Hematopoietic multipotent progenitor cell treated with erythropoietin and hydrocortisone succinate and interleukin-3 and kit ligand, for 8 days (in vitro differentiated cells): ENCODE measurements around the gene AP3B1.

Source experiments
- DNase-seq: peaks from one replicate; pipeline ENCODE4 v3.0.0-alpha.2; 2015

The AP3B1 gene

DNA sequence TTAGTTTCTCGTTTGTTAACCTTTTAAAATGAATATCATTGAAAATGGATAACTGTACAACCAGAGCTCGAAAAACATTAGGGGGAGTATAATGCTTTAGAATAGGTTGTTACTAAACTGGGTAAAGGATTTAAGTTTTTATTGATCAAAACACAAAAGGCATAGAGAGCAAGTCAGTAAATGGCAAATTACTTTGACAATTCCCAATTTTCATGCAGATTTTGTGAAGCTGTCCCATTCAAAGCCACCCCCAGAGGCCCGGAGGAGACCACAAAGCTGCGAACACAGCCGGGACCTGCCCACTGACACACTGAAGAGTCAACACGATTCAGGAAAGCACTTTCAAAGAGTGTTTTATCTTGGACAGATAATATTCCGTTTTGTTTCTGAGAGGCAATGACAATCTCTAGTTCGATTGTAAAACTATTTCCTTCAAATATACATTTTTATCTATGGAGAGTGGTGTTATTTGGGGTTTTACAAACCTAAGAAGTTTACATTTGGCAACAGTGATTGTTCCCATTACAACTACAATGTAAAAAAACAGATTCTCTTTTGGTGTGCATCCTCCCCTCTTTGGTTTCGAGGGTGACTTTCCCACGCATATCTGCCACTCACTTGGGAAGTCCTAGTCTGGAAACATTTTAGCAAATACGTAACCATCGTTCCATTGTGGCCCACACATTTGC lies 335.7 kb downstream of the AP3B1 start:
- no peak for DNase-seq

DNA sequence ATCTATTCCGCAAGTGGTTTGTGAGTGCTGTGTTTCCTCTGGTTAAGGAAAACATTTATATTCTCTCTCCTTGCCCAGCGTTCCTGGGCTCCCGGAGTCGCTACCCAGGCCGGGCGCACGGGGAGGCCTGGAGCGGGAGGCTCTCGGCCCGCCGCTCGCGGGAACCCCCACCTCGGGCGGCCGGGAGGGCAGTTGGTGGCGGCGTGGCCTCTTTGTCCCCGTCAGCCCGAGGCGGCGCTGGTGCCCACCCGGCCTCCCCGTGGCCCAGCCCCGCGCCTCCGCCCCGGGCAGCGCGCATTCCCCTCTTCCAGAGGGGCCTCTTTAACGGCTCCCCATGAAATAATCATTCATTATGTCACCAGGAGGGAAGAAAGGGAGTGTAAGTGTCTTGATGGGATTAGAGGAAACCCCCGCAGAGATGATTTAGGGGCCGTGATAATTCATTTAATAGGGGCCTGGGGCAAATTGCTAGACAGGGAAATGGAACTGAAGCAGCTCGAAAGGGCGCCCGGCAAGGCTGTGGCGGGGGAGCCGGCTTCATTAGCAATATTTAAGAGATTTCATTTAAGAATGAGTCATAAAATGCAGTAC lies 336.5 kb downstream of the AP3B1 start:
- no peak for DNase-seq

GRCh38 chr5:77957516-77957915 lies 337.0 kb downstream of the AP3B1 start:
- DNase-seq, result no peak

DNA sequence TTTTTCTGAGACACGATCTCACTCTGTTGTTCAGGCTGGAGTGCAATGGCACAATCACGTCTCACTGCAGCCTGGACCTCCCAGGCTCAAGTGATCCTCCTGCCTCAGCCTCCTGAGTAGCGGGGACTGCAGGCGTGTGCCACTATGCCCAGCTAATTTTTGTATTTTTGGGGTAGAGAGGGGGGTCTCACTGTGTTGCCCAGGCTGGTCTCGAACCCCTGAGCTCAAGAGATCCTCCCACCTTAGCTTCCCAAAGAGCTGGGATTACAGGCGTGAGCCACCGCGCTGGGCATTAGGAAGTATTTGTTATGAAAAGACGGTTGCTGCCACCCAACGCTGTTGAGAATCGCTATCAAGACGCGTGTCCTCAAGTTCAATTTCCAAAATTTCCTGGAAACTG lies 337.4 kb downstream of the AP3B1 start:
- no peak for DNase-seq

GRCh38 chr5:77955577-77955976 lies 338.9 kb downstream of the AP3B1 start:
- no peak for DNase-seq

DNA sequence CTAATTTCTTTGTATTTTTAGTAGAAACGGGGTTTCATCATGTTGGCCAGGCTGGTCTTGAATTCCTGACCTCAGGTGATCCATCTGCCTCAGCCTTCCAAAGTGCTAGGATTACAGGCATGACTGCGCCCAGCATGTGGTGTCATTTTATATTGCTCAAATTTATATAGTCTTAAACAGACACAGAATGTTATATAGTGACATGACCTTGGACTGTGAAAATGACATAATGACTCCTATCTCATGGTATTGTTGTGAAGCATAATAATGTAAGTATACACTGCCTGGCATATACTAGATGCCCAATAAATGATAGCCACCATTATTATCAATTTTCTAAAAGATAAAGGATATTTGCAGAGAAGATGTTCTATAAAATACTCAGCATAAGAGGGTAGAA lies 341.1 kb downstream of the AP3B1 start:
- no peak for DNase-seq

- no peak for DNase-seq
Observed at GRCh38 chr5:77952636-77953212, 341.8 kb downstream of the AP3B1 start.
